WTC11 (cell line): Measurements from ENCODE around the gene PCNX1. TPM values are rescaled to one million over a fixed set of nuclear protein-coding genes. Genes with fewer than 3 reads are reported as not detected.

ENCODE experiments used
- ATAC-seq: fragments of 200-7000 bp; cut with Tn5 transposase; 2 replicates; pipeline ENCODE4 v1.10.0; 2021; ENCODE audit warnings: mild to moderate bottlenecking, moderate library complexity
- CTCF ChIA-PET: fragments of 300-600 bp; sonication (Branson Sonifier 250); formaldehyde crosslinking; loops from one replicate; lab custom pipeline; 2021; ENCODE audit warnings: antibody characterized with exemption; lab: Charles Lee
- POLR2A ChIA-PET: fragments of 350-600 bp; sonication (Branson Sonifier 250); formaldehyde crosslinking; loops from one replicate; lab custom pipeline; 2021; ENCODE audit warnings: antibody characterized with exemption; lab: Charles Lee
- DNase-seq: peaks from one replicate; pipeline ENCODE4 v3.0.0; 2021; ENCODE audit warnings: low spot score
- H3K27ac Mint-ChIP-seq: 2 replicates; pipeline ENCODE4 v1.8.0; 2021; ENCODE audit warnings: mixed read lengths
- H3K27me3 Mint-ChIP-seq: 2 replicates; pipeline ENCODE4 v1.8.0; 2021; ENCODE audit warnings: low read depth, mild to moderate bottlenecking, moderate library complexity, mixed read lengths
- H3K36me3 Mint-ChIP-seq: 2 replicates; pipeline ENCODE4 v1.8.0; 2021; ENCODE audit warnings: mixed read lengths
- H3K4me1 Mint-ChIP-seq: 2 replicates; pipeline ENCODE4 v1.8.0; 2022; ENCODE audit warnings: mixed read lengths
- H3K4me3 Mint-ChIP-seq: 2 replicates; pipeline ENCODE4 v1.8.0; 2021; ENCODE audit warnings: mild to moderate bottlenecking, moderate library complexity, mixed read lengths
- H3K9me3 Mint-ChIP-seq: 2 replicates; pipeline ENCODE4 v1.8.0; 2021; ENCODE audit warnings: mixed read lengths
- AR ChIP-seq: fragments of 250-450 bp; sonication (Bioruptor Pico); IDR thresholded peaks from 2 replicates; pipeline ENCODE4 v1.9.0; 2021; ENCODE audit warnings: mild to moderate bottlenecking
- CBFB ChIP-seq: sonication (generic); formaldehyde crosslinking; IDR thresholded peaks from 2 replicates; pipeline ENCODE4 v1.8.1; 2022; ENCODE audit warnings: mild to moderate bottlenecking, low read depth, missing genetic modification reagents
- E2F4 ChIP-seq: sonication (generic); formaldehyde crosslinking; IDR thresholded peaks from 2 replicates; pipeline ENCODE4 v1.8.1; 2022; ENCODE audit warnings: low read depth, mild to moderate bottlenecking, moderate library complexity, missing genetic modification reagents, borderline replicate concordance
- FOXP1 ChIP-seq: sonication (generic); formaldehyde crosslinking; IDR thresholded peaks from 2 replicates; pipeline ENCODE4 v1.8.0; 2022; ENCODE audit warnings: missing genetic modification reagents, mild to moderate bottlenecking, moderate library complexity, borderline replicate concordance
- JAZF1 ChIP-seq: fragments of 250-450 bp; sonication (Bioruptor Pico); IDR thresholded peaks from 2 replicates; pipeline ENCODE4 v1.9.0; 2021; ENCODE audit warnings: moderate library complexity, mild to moderate bottlenecking, inconsistent platforms
- MXD4 ChIP-seq: fragments of 250-450 bp; sonication (Bioruptor Pico); IDR thresholded peaks from 2 replicates; pipeline ENCODE4 v1.8.0; 2021; ENCODE audit warnings: mild to moderate bottlenecking, moderate library complexity, borderline replicate concordance
- NFE2L1 ChIP-seq: sonication (generic); formaldehyde crosslinking; IDR thresholded peaks from 2 replicates; pipeline ENCODE4 v1.8.1; 2023; ENCODE audit warnings: missing genetic modification reagents
- NR2C2 ChIP-seq: sonication (generic); formaldehyde crosslinking; IDR thresholded peaks from 2 replicates; pipeline ENCODE4 v1.8.0; 2022; ENCODE audit warnings: mild to moderate bottlenecking, missing genetic modification reagents
- OVOL2 ChIP-seq: fragments of 250-450 bp; sonication (Bioruptor Pico); IDR thresholded peaks from 2 replicates; pipeline ENCODE4 v1.9.0; 2021; ENCODE audit warnings: mild to moderate bottlenecking, borderline replicate concordance
- RELA ChIP-seq: sonication (generic); formaldehyde crosslinking; IDR thresholded peaks from 2 replicates; pipeline ENCODE4 v1.8.1; 2022; ENCODE audit warnings: missing genetic modification reagents, mild to moderate bottlenecking, borderline replicate concordance
- SMAD3 ChIP-seq: sonication (generic); formaldehyde crosslinking; IDR thresholded peaks from 2 replicates; pipeline ENCODE4 v1.8.0; 2022; ENCODE audit warnings: missing genetic modification reagents, mild to moderate bottlenecking, borderline replicate concordance
- SOX15 ChIP-seq: fragments of 250-450 bp; sonication (Bioruptor Pico); IDR thresholded peaks from 2 replicates; pipeline ENCODE4 v1.9.0; 2021; ENCODE audit warnings: mild to moderate bottlenecking
- SP1 ChIP-seq: sonication (generic); formaldehyde crosslinking; conservative IDR thresholded peaks from 2 replicates; pipeline ENCODE4 v1.8.1; 2022; ENCODE audit warnings: missing genetic modification reagents
- TEAD4 ChIP-seq: sonication (generic); formaldehyde crosslinking; IDR thresholded peaks from 2 replicates; pipeline ENCODE4 v1.8.0; 2022; ENCODE audit warnings: mild to moderate bottlenecking, missing genetic modification reagents
- ZNF219 ChIP-seq: sonication (generic); formaldehyde crosslinking; IDR thresholded peaks from 2 replicates; pipeline ENCODE4 v1.8.0; 2023; ENCODE audit warnings: missing genetic modification reagents, mild to moderate bottlenecking, borderline replicate concordance
- ZNF232 ChIP-seq: sonication (generic); formaldehyde crosslinking; IDR thresholded peaks from 2 replicates; pipeline ENCODE4 v1.8.0; 2022; ENCODE audit warnings: mild to moderate bottlenecking, missing genetic modification reagents
- total RNA-seq: library from RNA; stranded (reverse); gene quantifications from 3 replicates; pipeline ENCODE4 v1.2.3, GENCODE V29; 2021
- TF ChIP-seq, protein P1 (sequence below): sonication (generic); formaldehyde crosslinking; IDR thresholded peaks from 2 replicates; pipeline ENCODE4 v1.8.1; 2023; ENCODE audit warnings: mild to moderate bottlenecking, missing genetic modification reagents, moderate library complexity
- TF ChIP-seq, protein P2 (sequence below): sonication (generic); formaldehyde crosslinking; IDR thresholded peaks from 2 replicates; pipeline ENCODE4 v1.8.1; 2023; ENCODE audit warnings: mild to moderate bottlenecking, missing genetic modification reagents
- TF ChIP-seq, protein P3 (sequence below): sonication (generic); formaldehyde crosslinking; IDR thresholded peaks from 2 replicates; pipeline ENCODE4 v1.8.1; 2022; ENCODE audit warnings: low read depth, missing genetic modification reagents, borderline replicate concordance
- TF ChIP-seq, protein P4 (sequence below): fragments of 250-450 bp; sonication (Bioruptor Pico); IDR thresholded peaks from 2 replicates; pipeline ENCODE4 v1.8.0; 2021; ENCODE audit warnings: mild to moderate bottlenecking
- TF ChIP-seq, protein P5 (sequence below): sonication (generic); formaldehyde crosslinking; IDR thresholded peaks from 2 replicates; pipeline ENCODE4 v1.8.1; 2022; ENCODE audit warnings: mild to moderate bottlenecking, missing genetic modification reagents, moderate library complexity, borderline replicate concordance

PCNX1 gene
- total RNA-seq, 1 experiment from 2014 or later, result 46.4 TPM

GRCh38 chr14:71001742-71002141 lies 94.5 kb downstream of the PCNX1 start:
- ATAC-seq (no peak), DNase-seq (no peak)
- TF ChIP-seq E2F4 (CRISPR knock-in tag) (no peak), ZNF232 (CRISPR knock-in tag) (no peak), NR2C2 (CRISPR knock-in tag) (no peak), NFE2L1 (CRISPR knock-in tag) (no peak), SP1 (no peak)
- TF ChIP-seq, protein P1, sequence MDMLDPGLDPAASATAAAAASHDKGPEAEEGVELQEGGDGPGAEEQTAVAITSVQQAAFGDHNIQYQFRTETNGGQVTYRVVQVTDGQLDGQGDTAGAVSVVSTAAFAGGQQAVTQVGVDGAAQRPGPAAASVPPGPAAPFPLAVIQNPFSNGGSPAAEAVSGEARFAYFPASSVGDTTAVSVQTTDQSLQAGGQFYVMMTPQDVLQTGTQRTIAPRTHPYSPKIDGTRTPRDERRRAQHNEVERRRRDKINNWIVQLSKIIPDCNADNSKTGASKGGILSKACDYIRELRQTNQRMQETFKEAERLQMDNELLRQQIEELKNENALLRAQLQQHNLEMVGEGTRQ, result peak; percentile 38; the same call in 1 of the 2 replicates
- Mint-ChIP-seq H3K4me1 (peaks cover 9% of the 10 kb centered on the region), H3K27ac (peak overlapping the region; percentile 4), H3K36me3 (peaks cover 8% of the 10 kb centered on the region), H3K9me3 (no peaks in the 10 kb centered on the region), H3K27me3 (no peaks in the 10 kb centered on the region), H3K4me3 (no peak overlapping the region)
- CTCF ChIA-PET, result no interaction called here
- POLR2A ChIA-PET, result no interaction called here

DNA sequence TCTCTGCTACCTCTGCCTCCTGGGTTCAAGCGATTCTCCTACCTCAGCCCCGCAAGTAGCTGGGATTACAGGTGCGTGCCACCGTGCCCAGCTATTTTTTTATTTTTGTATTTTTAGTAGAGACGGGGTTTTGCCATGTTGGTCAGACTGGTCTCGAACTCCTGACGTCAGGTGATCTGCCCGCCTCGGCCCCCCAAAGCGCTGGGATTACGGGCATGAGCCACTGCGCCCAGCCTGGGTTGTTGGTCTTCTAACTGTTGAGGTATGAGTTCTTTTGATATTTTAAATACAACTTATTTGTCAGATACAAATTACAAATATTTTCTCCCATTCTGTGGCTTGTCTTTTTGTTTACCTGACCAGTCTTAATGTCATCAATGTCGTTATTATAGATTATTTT lies 95.9 kb downstream of the PCNX1 start:
- H3K36me3 Mint-ChIP-seq, result peaks cover 8% of the 10 kb centered on the region
- no peaks in the 10 kb centered on the region for H3K9me3 Mint-ChIP-seq
- ATAC-seq (no peak), DNase-seq (no peak)
- no peak overlapping the region for H3K27ac Mint-ChIP-seq
- H3K4me3 Mint-ChIP-seq, result no peak overlapping the region
- ChIA-PET CTCF (no interaction called here), POLR2A (no interaction called here)
- TF ChIP-seq ZNF219 (CRISPR knock-in tag) (no peak), CBFB (CRISPR knock-in tag) (no peak), TEAD4 (CRISPR knock-in tag) (no peak), MXD4 (no peak), NFE2L1 (CRISPR knock-in tag) (no peak), AR (no peak), FOXP1 (CRISPR knock-in tag) (no peak), JAZF1 (CRISPR knock-in tag) (no peak), ZNF232 (CRISPR knock-in tag) (no peak), SOX15 (no peak), SMAD3 (CRISPR knock-in tag) (no peak), RELA (CRISPR knock-in tag) (no peak), SP1 (no peak), OVOL2 (CRISPR knock-in tag) (no peak)
- TF ChIP-seq, protein P2, sequence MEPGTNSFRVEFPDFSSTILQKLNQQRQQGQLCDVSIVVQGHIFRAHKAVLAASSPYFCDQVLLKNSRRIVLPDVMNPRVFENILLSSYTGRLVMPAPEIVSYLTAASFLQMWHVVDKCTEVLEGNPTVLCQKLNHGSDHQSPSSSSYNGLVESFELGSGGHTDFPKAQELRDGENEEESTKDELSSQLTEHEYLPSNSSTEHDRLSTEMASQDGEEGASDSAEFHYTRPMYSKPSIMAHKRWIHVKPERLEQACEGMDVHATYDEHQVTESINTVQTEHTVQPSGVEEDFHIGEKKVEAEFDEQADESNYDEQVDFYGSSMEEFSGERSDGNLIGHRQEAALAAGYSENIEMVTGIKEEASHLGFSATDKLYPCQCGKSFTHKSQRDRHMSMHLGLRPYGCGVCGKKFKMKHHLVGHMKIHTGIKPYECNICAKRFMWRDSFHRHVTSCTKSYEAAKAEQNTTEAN (CRISPR knock-in tag), result no peak
- TF ChIP-seq, protein P3, sequence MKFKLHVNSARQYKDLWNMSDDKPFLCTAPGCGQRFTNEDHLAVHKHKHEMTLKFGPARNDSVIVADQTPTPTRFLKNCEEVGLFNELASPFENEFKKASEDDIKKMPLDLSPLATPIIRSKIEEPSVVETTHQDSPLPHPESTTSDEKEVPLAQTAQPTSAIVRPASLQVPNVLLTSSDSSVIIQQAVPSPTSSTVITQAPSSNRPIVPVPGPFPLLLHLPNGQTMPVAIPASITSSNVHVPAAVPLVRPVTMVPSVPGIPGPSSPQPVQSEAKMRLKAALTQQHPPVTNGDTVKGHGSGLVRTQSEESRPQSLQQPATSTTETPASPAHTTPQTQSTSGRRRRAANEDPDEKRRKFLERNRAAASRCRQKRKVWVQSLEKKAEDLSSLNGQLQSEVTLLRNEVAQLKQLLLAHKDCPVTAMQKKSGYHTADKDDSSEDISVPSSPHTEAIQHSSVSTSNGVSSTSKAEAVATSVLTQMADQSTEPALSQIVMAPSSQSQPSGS (CRISPR knock-in tag), result no peak
- TF ChIP-seq, protein P4, sequence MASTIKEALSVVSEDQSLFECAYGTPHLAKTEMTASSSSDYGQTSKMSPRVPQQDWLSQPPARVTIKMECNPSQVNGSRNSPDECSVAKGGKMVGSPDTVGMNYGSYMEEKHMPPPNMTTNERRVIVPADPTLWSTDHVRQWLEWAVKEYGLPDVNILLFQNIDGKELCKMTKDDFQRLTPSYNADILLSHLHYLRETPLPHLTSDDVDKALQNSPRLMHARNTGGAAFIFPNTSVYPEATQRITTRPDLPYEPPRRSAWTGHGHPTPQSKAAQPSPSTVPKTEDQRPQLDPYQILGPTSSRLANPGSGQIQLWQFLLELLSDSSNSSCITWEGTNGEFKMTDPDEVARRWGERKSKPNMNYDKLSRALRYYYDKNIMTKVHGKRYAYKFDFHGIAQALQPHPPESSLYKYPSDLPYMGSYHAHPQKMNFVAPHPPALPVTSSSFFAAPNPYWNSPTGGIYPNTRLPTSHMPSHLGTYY (CRISPR knock-in tag), result no peak
- TF ChIP-seq, protein P5, sequence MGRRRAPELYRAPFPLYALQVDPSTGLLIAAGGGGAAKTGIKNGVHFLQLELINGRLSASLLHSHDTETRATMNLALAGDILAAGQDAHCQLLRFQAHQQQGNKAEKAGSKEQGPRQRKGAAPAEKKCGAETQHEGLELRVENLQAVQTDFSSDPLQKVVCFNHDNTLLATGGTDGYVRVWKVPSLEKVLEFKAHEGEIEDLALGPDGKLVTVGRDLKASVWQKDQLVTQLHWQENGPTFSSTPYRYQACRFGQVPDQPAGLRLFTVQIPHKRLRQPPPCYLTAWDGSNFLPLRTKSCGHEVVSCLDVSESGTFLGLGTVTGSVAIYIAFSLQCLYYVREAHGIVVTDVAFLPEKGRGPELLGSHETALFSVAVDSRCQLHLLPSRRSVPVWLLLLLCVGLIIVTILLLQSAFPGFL (CRISPR knock-in tag), result no peak
- peaks cover 9% of the 10 kb centered on the region for H3K4me1 Mint-ChIP-seq
- no peaks in the 10 kb centered on the region for H3K27me3 Mint-ChIP-seq
